ENCODE results near the gene GTPBP1. TPM values are rescaled to one million over a fixed set of nuclear protein-coding genes. Genes with fewer than 3 reads are reported as not detected.

GTPBP1 gene
- total RNA-seq, 2 experiments from 2014 or later: 111 to 114 TPM

DNA sequence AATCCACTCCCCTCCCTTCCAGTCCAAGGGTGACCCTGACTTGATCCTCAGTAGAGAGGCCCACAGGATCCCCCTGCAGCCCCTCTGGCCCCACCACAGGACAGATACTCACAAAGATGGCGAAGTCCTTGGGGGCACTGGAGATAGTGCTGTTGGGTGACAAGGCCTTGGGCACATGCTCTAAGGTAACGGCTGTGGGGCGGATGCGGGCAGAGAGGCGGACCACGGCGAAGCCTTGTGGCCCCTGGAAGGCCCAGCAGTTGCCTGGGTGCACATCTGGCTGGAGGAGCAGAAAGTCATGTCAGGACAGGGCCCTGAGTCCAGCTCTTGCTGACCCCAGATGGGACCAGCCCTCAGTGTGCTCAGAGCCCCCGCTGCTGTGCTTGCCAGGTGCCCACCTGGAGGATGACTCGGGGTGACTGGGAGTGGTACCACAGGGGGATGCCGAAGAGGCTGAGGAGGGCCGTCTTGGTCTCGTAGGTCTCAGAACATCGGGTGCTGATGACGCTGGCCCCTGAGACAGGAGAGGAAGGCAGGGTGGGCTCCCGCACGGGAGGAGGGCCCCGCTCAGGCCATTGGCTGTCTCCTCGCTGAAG lies 32.8 kb downstream of the GTPBP1 start:
- peaks cover 54% of the 10 kb centered on the region for H3K4me1 Mint-ChIP-seq
- CTCF ChIA-PET: interaction anchor here (1.4 kb wide), 1 partner anchor 14 kb away, joined by 3 read pairs; no protein-coding TSS in a partner anchor
- H3K9me3 Mint-ChIP-seq: no peaks in the 10 kb centered on the region
- peak overlapping the region; percentile 47 for H3K27ac Mint-ChIP-seq
- H3K27me3 Mint-ChIP-seq: no peaks in the 10 kb centered on the region
- no peak for DNase-seq
- H3K4me3 Mint-ChIP-seq: no peak overlapping the region
- peaks cover 97% of the 10 kb centered on the region for H3K36me3 Mint-ChIP-seq (ENCODE audit: low read depth)
- POLR2A ChIA-PET: interaction anchor here (0.7 to 16.2 kb wide), 8 partner anchors 10 to 33 kb away, joined by 4 to 479 read pairs (median 10); partner anchors contain the start of genes GTPBP1 and SUN2

GRCh38 chr22:38739300-38740055 lies 33.7 kb downstream of the GTPBP1 start:
- ChIA-PET CTCF (interaction anchor here (1.4 kb wide), 1 partner anchor 15 kb away, joined by 3 read pairs; no protein-coding TSS in a partner anchor), POLR2A (interaction anchor here (0.7 to 16.2 kb wide), 9 partner anchors 7 to 132 kb away, joined by 3 to 479 read pairs (median 4); partner anchors contain the start of genes CBX6 and SUN2)
- DNase-seq: no peak
- Mint-ChIP-seq H3K27me3 (no peaks in the 10 kb centered on the region), H3K36me3 (ENCODE audit: low read depth) (peaks cover 97% of the 10 kb centered on the region), H3K9me3 (no peaks in the 10 kb centered on the region), H3K27ac (no peak overlapping the region), H3K4me1 (peaks cover 49% of the 10 kb centered on the region), H3K4me3 (no peak overlapping the region)

DNA sequence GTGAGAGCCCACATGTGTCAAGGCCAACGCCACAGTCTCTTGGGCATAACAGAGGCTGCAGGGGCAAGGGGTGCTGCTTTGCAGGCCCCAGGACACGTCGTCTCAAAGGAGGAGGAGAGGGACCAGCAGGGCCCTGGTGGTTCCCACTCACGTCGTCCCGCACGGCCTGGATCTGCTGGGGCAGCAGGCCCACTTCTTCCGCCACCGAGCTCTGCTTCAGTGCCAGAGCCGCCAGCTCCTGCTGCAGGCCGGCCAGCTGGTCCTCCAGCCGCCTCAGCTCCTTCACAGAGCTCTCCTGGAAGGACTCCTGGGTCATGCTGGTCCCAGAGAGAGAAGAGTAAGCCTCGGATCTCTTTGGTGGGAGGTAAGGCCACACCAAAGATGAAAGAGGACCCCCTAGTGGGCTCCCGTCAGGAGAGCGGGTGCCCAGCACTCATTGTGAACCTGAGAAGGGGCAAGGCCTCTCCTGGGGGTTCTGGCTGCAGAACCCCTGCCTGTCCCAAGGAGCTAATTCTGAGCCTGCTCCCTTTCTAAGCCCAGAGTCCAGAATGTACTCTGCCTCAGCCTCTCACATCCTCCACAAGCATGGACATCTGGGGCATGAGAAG lies 34.5 kb downstream of the GTPBP1 start:
- POLR2A ChIA-PET: interaction anchor here (1.0 to 16.2 kb wide), 6 partner anchors 8 to 131 kb away, joined by 3 to 479 read pairs (median 5); partner anchors contain the start of genes CBX6 and SUN2
- H3K36me3 Mint-ChIP-seq (ENCODE audit: low read depth): peaks cover 97% of the 10 kb centered on the region
- H3K4me3 Mint-ChIP-seq: no peak overlapping the region
- no peaks in the 10 kb centered on the region for H3K27me3 Mint-ChIP-seq
- no peaks in the 10 kb centered on the region for H3K9me3 Mint-ChIP-seq
- H3K4me1 Mint-ChIP-seq: peaks cover 50% of the 10 kb centered on the region
- DNase-seq: no peak
- no peak overlapping the region for H3K27ac Mint-ChIP-seq
- CTCF ChIA-PET: no interaction called here

- peaks cover 48% of the 10 kb centered on the region for H3K4me1 Mint-ChIP-seq
- no peak overlapping the region for H3K27ac Mint-ChIP-seq
- no peaks in the 10 kb centered on the region for H3K27me3 Mint-ChIP-seq
- H3K9me3 Mint-ChIP-seq: no peaks in the 10 kb centered on the region
- DNase-seq: no peak
- peaks cover 97% of the 10 kb centered on the region for H3K36me3 Mint-ChIP-seq (ENCODE audit: low read depth)
- ChIA-PET POLR2A (interaction anchor here (1.0 to 16.2 kb wide), 6 partner anchors 9 to 131 kb away, joined by 3 to 479 read pairs (median 5); partner anchors contain the start of genes CBX6 and SUN2), CTCF (no interaction called here)
- H3K4me3 Mint-ChIP-seq: no peak overlapping the region
Observed at GRCh38 chr22:38740754-38741153, 35.0 kb downstream of the GTPBP1 start.

DNA sequence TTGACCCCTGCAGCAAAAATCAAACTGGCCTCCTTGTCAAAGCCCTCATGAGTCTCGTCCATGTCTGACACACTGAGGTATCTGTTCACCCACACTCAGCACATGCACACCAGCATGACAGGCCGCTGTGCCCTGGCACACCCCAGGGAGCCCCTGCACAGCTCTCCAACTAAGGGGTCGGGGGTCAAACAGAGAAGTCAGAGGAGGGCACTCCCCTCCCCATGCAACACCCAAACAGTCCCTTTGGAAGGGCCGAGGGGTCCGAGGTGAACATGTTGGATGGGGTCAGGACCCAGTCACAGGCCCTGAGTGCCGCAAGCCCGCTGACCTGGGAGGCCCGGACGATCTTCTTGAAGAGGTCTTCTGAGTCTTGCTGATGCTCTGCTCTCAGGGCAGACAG lies 35.4 kb downstream of the GTPBP1 start:
- no peaks in the 10 kb centered on the region for H3K9me3 Mint-ChIP-seq
- H3K27ac Mint-ChIP-seq: peak overlapping the region; percentile 10
- H3K36me3 Mint-ChIP-seq (ENCODE audit: low read depth): peaks cover 96% of the 10 kb centered on the region
- H3K27me3 Mint-ChIP-seq: no peaks in the 10 kb centered on the region
- peaks cover 46% of the 10 kb centered on the region for H3K4me1 Mint-ChIP-seq
- ChIA-PET CTCF (no interaction called here), POLR2A (interaction anchor here (1.6 to 16.2 kb wide), 3 partner anchors 10 to 12 kb away, joined by 6 to 479 read pairs (median 15); partner anchors contain the start of gene SUN2)
- no peak overlapping the region for H3K4me3 Mint-ChIP-seq
- no peak for DNase-seq

DNA sequence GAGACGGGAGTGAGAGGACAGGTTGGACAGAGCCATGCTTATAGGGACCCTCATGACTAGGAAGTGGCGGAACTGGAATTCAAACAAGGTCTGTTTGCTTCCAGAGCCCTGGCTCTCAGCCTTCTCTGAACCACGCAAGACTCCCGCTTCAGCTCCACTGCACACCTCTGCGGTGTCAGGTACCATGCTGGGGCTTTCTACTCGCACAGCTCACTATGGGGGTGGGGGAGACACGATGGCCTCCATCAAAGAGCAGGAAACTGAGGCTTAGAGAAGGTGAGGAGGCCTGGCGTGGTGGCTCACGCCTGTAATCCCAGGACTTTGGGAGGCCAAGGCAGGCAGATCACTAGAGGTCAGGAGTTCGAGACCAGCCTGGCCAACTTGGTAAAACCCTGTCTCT lies 35.8 kb downstream of the GTPBP1 start:
- Mint-ChIP-seq H3K27me3 (no peaks in the 10 kb centered on the region), H3K36me3 (ENCODE audit: low read depth) (peaks cover 96% of the 10 kb centered on the region), H3K9me3 (no peaks in the 10 kb centered on the region), H3K27ac (peak overlapping the region; percentile 10), H3K4me3 (no peak overlapping the region), H3K4me1 (peaks cover 42% of the 10 kb centered on the region)
- CTCF ChIA-PET: no interaction called here
- DNase-seq: no peak
- POLR2A ChIA-PET: interaction anchor here (0.9 to 16.2 kb wide), 3 partner anchors 9 to 35 kb away, joined by 4 to 479 read pairs (median 37); partner anchors contain the start of gene SUN2

- Mint-ChIP-seq H3K4me3 (no peak overlapping the region), H3K9me3 (no peaks in the 10 kb centered on the region), H3K27ac (no peak overlapping the region), H3K4me1 (peaks cover 37% of the 10 kb centered on the region), H3K27me3 (no peaks in the 10 kb centered on the region), H3K36me3 (ENCODE audit: low read depth) (peaks cover 91% of the 10 kb centered on the region)
- no peak for DNase-seq
- ChIA-PET POLR2A (interaction anchor here (0.8 to 16.2 kb wide), 5 partner anchors 9 to 37 kb away, joined by 3 to 479 read pairs (median 4); partner anchors contain the start of genes GTPBP1 and SUN2), CTCF (interaction anchor here (1.5 kb wide), 1 partner anchor 10 kb away, joined by 4 read pairs; no protein-coding TSS in a partner anchor)
Observed at GRCh38 chr22:38742176-38742942, 36.6 kb downstream of the GTPBP1 start.

DNA sequence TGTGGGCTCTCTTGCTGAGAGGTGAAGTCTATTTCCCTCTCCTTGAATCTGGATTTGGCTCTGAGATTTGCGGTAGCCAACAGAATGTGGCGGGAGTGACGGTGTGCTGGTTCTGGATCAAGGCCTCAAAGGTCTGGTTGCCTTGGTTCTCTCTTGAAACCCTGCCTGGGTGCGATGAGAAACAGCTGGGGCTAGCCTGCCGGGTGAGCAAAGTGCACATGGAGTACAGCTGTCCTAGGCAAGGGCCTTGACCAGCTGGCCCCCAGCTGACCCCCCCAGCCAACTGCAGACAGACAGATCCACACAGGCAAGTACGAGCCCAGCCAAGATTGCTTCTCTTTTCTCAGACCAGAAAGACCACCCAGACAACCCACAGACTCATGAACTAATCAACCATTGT lies 39.2 kb downstream of the GTPBP1 start:
- peak overlapping the region; percentile 49 for H3K27ac Mint-ChIP-seq
- H3K4me1 Mint-ChIP-seq: peaks cover 42% of the 10 kb centered on the region
- H3K4me3 Mint-ChIP-seq: no peak overlapping the region
- ChIA-PET CTCF (interaction anchor here (1.1 to 1.2 kb wide), 2 partner anchors 11 to 24 kb away, joined by 3 read pairs; no protein-coding TSS in a partner anchor), POLR2A (interaction anchor here (3.3 to 17.0 kb wide), 2 partner anchors 9 to 12 kb away, joined by 11 to 479 read pairs; partner anchors contain the start of gene SUN2)
- no peaks in the 10 kb centered on the region for H3K9me3 Mint-ChIP-seq
- no peaks in the 10 kb centered on the region for H3K27me3 Mint-ChIP-seq
- H3K36me3 Mint-ChIP-seq (ENCODE audit: low read depth): peaks cover 94% of the 10 kb centered on the region
- no peak for DNase-seq

- DNase-seq: no peak
- POLR2A ChIA-PET: interaction anchor here (1.3 to 17.0 kb wide), 4 partner anchors 10 to 46 kb away, joined by 4 to 479 read pairs (median 8); partner anchors contain the start of genes JOSD1 and SUN2
- peaks cover 93% of the 10 kb centered on the region for H3K36me3 Mint-ChIP-seq (ENCODE audit: low read depth)
- CTCF ChIA-PET: interaction anchor here (1.1 to 2.7 kb wide), 3 partner anchors 12 to 23 kb away, joined by 3 to 16 read pairs (median 3); no protein-coding TSS in a partner anchor
- no peaks in the 10 kb centered on the region for H3K9me3 Mint-ChIP-seq
- H3K27ac Mint-ChIP-seq: no peak overlapping the region
- H3K4me1 Mint-ChIP-seq: peaks cover 48% of the 10 kb centered on the region
- no peaks in the 10 kb centered on the region for H3K27me3 Mint-ChIP-seq
- H3K4me3 Mint-ChIP-seq: no peak overlapping the region
Observed at GRCh38 chr22:38745676-38746460, 40.1 kb downstream of the GTPBP1 start.

GRCh38 chr22:38748487-38749136 lies 42.9 kb downstream of the GTPBP1 start:
- ChIA-PET CTCF (interaction anchor here (1.4 to 2.7 kb wide), 2 partner anchors 18 to 24 kb away, joined by 5 to 16 read pairs; no protein-coding TSS in a partner anchor), POLR2A (interaction anchor here (2.3 to 17.0 kb wide), 2 partner anchors 12 to 42 kb away, joined by 6 to 479 read pairs; no protein-coding TSS in a partner anchor)
- no peak for DNase-seq
- Mint-ChIP-seq H3K27ac (peak overlapping the region; percentile 77), H3K36me3 (ENCODE audit: low read depth) (peaks cover 92% of the 10 kb centered on the region), H3K9me3 (no peaks in the 10 kb centered on the region), H3K4me1 (peaks cover 62% of the 10 kb centered on the region), H3K27me3 (no peaks in the 10 kb centered on the region), H3K4me3 (no peak overlapping the region)

- H3K36me3 Mint-ChIP-seq (ENCODE audit: low read depth): peaks cover 92% of the 10 kb centered on the region
- H3K27ac Mint-ChIP-seq: peak overlapping the region; percentile 77
- no peak for DNase-seq
- H3K4me1 Mint-ChIP-seq: peaks cover 61% of the 10 kb centered on the region
- CTCF ChIA-PET: interaction anchor here (1.6 kb wide), 1 partner anchor 25 kb away, joined by 4 read pairs; no protein-coding TSS in a partner anchor
- POLR2A ChIA-PET: interaction anchor here (1.7 to 17.0 kb wide), 4 partner anchors 11 to 43 kb away, joined by 6 to 479 read pairs (median 32); partner anchors contain the start of gene GTPBP1
- no peaks in the 10 kb centered on the region for H3K27me3 Mint-ChIP-seq
- peak overlapping the region; percentile 43 for H3K4me3 Mint-ChIP-seq
- H3K9me3 Mint-ChIP-seq: no peaks in the 10 kb centered on the region
Observed at GRCh38 chr22:38750104-38750503, 44.4 kb downstream of the GTPBP1 start.

Data from activated CD4-positive, alpha-beta memory T cell treated with anti-CD3 and anti-CD28 coated beads, Interleukin-2, amount 10 ng/mL, durations not matched to agents 7 days and 5 days (primary cell).